ENCODE data around the gene DIDO1.

The DIDO1 gene

GRCh38 chr20:62829231-62830230 is 96.8 kb downstream of the DIDO1 start:
- no peak for DNase-seq

- no peak for DNase-seq
Observed at GRCh38 chr20:62828511-62829230, 97.6 kb downstream of the DIDO1 start.

GRCh38 chr20:62828051-62828450 is 98.3 kb downstream of the DIDO1 start:
- DNase-seq, result no peak

All from stimulated activated CD8-positive, alpha-beta memory T cell treated with anti-CD3 and anti-CD28 coated beads, Interleukin-4, amount 100 ng/mL, for 48 hours (primary cell).